GM21723 (cell line): ENCODE data around the gene RAB35.
"Not testable (repeated sequence)": the region's sequence is repeated elsewhere in the genome, so short reads cannot be mapped to it uniquely, and the experiment has no call there.

Experiments used
- ATAC-seq: cut with Tn5 transposase; IDR thresholded peaks from one replicate; pipeline ENCODE4 v1.9.1; 2021; ENCODE audit warnings: mild to moderate bottlenecking, moderate library complexity; ENCODE audit not compliant: unreplicated experiment

Gene RAB35

GRCh38 chr12:120064054-120064940 is 52.3 kb downstream of the RAB35 start:
- ATAC-seq: no peak

DNA sequence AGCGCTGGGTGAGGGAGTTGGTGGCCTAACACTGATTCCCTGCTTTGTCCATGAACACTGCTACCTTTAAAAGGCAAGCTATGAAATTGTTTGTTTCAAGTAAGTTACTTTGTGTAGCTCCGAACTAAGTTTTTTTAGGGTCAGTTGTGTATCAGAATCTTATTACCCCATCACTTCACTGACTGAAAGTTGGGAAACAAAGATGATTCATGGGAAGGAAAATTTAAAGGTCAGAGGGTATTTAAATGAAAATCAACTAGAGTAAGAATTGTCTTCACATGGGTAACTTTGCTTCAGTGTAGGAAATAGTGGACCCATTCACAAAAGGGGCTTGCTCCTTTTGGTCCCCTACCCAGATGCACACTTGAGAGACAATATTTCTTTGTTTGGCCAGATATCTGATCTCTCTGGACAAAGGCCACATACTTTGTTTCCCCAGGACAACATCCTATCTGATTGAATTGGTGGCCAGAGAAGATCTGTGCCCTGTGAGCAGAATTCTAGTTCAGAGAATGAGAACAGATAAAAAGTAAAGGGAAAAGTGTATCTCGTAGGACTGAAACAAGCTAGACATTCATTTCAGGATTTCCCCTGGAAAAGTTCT is 53.5 kb downstream of the RAB35 start:
- ATAC-seq: no peak

DNA sequence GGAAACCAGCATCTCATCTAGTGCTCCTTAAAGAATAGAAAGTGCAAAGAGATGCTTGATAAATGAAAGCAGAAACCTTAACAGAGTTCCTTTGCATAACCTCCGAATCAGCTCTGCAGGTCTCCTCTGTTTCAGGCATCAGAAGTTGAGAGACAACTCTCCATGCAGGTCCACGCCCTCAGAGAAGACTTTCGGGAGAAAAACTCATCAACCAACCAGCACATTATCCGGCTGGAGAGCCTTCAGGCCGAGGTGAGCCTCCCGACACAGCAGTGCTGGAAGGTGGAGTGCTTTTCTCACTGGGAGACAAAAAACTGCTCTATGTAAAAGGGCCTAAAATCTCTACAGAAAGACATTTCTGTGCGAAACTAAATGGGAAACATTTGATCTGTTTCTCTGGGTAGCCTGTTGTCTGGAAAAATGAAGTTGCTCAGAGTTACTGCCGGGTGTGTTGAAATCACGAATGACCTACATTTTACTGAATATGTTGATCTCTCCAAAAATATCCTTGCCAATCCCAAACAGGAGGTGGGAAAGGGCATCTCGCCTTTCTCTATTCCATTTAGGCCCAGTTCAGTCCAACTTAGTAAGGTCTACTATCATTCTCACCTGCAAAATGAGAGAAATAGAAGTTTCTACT is 54.9 kb downstream of the RAB35 start:
- no peak for ATAC-seq

DNA sequence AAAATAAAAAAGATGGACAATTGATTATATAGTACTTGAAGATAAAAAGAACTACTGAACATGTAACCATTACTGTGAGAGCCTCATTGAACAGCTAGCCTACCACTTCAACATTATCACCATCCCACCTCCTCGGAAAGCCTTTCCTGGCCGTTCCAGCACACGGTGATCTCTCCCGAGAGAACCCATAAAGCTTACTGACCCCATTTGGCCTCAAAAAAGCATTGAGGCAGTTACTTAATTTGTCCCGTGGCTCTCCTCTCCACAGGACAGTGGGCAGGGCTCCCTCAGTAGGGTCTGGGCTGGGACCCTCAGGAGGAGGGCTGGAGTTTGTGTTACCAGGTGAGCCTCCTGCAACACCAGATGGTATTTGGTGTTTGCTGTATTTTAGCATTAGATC is 55.8 kb downstream of the RAB35 start:
- ATAC-seq: no peak

DNA sequence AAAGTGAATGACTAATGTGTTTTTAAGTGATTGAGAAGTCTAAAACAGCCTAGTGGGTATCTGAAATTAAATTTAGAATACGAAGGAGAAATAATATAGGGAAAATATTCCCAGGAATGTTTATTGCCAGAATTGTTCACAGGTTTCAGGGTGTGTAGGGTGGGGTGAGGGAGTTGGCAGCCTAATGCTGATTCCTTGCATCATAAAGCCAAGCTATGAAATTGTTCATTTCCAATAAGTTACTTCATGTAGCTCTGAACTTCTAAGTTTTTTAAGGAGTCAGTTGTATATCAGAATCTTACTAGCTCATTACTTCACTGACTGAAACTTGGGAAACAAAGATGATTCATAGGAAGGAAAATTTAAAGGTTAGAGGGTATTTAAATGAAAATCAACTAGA is 56.4 kb downstream of the RAB35 start:
- ATAC-seq: no peak

DNA sequence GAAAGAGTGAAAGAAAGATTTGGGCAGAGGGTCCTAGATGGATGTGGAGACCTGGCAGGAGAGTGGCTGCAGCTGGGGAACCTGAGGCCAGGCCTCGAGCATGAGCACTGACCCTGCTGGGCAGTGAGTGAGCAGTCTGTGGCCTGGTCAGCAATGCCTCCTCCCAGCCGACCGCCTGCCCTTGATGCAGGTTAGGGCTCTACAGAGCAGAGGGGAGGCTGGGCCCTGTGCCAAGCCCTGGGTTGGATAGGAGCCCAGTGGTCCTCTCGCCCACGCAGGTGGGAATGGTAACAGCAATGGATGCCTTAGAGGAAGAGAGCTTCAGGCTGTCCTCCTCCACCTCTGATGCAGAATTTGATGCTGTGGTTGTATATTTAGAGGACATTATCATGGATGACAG is 59.8 kb downstream of the RAB35 start:
- ATAC-seq: no peak

- no peak for ATAC-seq
Observed at GRCh38 chr12:120055231-120056000, 61.1 kb downstream of the RAB35 start.

- no peak for ATAC-seq
Observed at GRCh38 chr12:120054293-120054692, 62.3 kb downstream of the RAB35 start.

DNA sequence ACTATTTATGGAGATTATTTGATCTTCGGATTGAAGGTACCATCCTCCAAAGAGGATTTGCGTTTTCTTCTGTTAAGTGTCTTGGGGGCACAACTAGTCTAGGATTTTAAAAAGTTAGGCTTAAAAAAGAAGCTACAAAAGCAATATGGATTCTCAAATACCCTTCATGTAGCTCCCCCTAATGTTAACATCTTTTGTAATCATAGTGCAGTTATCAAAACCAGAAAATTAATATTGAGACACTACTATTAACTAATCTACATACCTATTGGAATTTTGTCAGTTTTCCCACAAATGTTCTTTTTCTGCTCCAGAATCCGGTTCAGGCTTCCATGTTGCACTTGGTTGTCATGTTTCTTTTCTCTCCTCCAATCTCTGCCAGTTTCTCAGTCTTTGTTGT is 65.0 kb downstream of the RAB35 start:
- no peak for ATAC-seq

DNA sequence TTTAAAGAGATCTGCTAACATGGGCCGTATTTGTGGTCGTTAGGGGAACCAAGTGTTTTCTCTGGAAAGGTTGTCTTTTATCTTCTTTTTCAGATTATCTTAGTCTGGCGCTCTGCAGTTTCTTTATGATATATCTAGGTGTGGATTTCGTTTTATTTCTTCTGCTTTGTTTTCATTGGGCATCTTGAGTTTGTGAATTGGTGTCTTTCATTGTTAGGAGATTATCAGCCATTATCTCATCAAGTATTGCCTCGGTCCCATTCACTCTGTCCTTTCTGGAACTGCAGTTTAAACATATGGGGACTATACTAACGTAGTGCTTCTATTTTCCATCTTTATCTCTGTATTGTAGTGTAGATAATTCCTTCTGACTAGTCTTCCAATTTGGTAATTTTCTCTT is 67.1 kb downstream of the RAB35 start:
- no peak for ATAC-seq

DNA sequence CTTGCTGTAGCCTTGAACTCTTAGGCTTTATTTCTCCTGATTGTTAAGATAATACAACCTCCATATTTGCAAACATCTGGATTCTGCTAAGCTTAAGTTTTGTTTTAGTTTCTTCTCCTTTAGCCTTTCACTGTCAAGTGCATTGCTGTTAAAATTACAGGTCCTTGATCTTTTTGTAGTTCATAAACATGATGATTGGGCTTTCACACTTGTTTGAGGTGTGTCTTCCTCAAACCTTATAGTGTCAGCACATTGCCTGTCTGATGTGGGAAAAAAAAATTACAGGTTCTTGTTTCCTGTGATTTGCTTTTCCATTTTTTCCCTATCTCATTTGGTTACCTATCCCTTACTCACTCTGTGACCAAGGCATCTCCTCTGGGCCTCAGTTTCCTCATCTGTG is 68.3 kb downstream of the RAB35 start:
- ATAC-seq: no peak

GRCh38 chr12:120047072-120047471 is 69.5 kb downstream of the RAB35 start:
- no peak for ATAC-seq

DNA sequence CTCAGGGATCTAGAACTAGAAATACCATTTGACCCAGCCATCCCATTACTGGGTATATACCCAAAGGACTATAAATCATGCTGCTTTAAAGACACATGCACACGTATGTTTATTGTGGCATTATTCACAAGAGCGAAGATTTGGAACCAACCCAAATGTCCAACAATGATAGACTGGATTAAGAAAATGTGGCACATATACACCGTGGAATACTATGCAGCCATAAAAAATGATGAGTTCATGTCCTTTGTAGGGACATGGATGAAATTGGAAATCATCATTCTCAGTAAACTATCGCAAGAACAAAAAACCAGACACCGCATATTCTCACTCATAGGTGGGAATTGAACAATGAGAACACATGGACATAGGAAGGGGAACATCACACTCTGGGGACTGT is 71.2 kb downstream of the RAB35 start:
- ATAC-seq: not testable (repeated sequence)
